IPS-15b (cell line): ENCODE results near the gene THSD7B.

Experiments
- H3K27me3 ChIP-seq: one replicate; pipeline ENCODE4 v1.6.1; 2013; ENCODE audit warnings: low read length; ENCODE audit not compliant: control insufficient read depth, insufficient read depth
- H3K36me3 ChIP-seq: one replicate; pipeline ENCODE4 v1.6.1; 2013; ENCODE audit warnings: low read length; ENCODE audit not compliant: control insufficient read depth, insufficient read depth
- H3K4me1 ChIP-seq: one replicate; pipeline ENCODE4 v1.6.1; 2013; ENCODE audit warnings: mild to moderate bottlenecking, low read length; ENCODE audit not compliant: control insufficient read depth, insufficient read depth
- H3K4me3 ChIP-seq: one replicate; pipeline ENCODE4 v1.5.1; 2013; ENCODE audit warnings: low read depth, low read length
- H3K9ac ChIP-seq: one replicate; pipeline ENCODE4 v1.6.1; 2013; ENCODE audit warnings: low read depth, mild to moderate bottlenecking, low read length
- H3K9me3 ChIP-seq: one replicate; pipeline ENCODE4 v1.6.1; 2013; ENCODE audit warnings: mild to moderate bottlenecking, low read length; ENCODE audit not compliant: control insufficient read depth, insufficient read depth

THSD7B gene

DNA sequence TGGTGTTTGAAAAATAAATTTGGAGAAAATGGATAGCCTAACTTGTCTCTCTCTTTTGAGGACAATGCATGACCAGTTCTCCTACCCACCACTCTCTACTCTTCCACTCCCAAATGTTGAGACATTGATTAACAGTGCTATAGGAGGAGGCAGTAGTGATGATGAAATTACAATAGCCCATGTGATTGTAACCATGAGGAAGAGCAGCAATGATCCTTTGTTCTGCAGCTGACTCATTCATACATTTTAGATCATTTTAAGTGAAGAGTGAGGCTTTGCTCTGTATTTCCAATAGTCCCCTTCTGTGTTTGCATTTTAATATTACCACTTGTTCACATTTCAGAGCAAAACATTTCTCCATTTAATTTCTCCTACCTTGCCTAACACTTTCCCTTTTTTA is 592.3 kb downstream of the THSD7B start:
- Histone ChIP-seq H3K27me3 (no peaks in the 10 kb centered on the region), H3K9me3 (no peaks in the 10 kb centered on the region), H3K36me3 (no peaks in the 10 kb centered on the region), H3K9ac (no peak overlapping the region), H3K4me1 (peaks cover 4% of the 10 kb centered on the region), H3K4me3 (no peak overlapping the region)

- no peaks in the 10 kb centered on the region for H3K4me1 ChIP-seq
- H3K4me3 ChIP-seq: no peak overlapping the region
- no peaks in the 10 kb centered on the region for H3K36me3 ChIP-seq
- H3K27me3 ChIP-seq: no peaks in the 10 kb centered on the region
- no peak overlapping the region for H3K9ac ChIP-seq
- no peaks in the 10 kb centered on the region for H3K9me3 ChIP-seq
Measured at GRCh38 chr2:137367361-137367760, 602.0 kb downstream of the THSD7B start.

GRCh38 chr2:137369106-137369505 is 603.8 kb downstream of the THSD7B start:
- Histone ChIP-seq H3K36me3 (no peaks in the 10 kb centered on the region), H3K4me1 (no peaks in the 10 kb centered on the region), H3K27me3 (no peaks in the 10 kb centered on the region), H3K9ac (no peak overlapping the region), H3K4me3 (no peak overlapping the region), H3K9me3 (no peaks in the 10 kb centered on the region)

GRCh38 chr2:137379186-137379585 is 613.8 kb downstream of the THSD7B start:
- Histone ChIP-seq H3K27me3 (no peaks in the 10 kb centered on the region), H3K36me3 (no peaks in the 10 kb centered on the region), H3K4me3 (no peak overlapping the region), H3K9ac (no peak overlapping the region), H3K9me3 (peaks cover 16% of the 10 kb centered on the region), H3K4me1 (no peaks in the 10 kb centered on the region)

DNA sequence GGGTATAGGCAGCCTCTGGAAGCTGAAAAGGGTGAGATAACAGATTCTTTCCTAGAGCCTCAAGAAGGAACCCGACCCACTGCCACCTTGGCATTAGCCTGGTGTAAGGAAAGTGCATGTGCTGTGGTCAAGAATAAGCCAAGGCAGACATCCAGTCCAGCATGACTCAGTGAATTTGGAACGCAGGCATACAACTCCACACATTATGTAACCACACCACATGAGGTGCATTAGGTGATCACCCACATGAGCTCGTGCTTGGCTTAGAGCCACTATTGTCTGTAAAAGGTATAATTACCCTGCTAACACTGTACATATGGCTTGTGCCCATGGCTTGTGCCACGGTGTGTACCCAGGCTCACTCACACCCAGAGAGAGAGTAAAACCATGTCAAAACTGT is 615.3 kb downstream of the THSD7B start:
- H3K4me1 ChIP-seq: no peaks in the 10 kb centered on the region
- H3K36me3 ChIP-seq: no peaks in the 10 kb centered on the region
- H3K4me3 ChIP-seq: no peak overlapping the region
- no peak overlapping the region for H3K9ac ChIP-seq
- peaks cover 16% of the 10 kb centered on the region for H3K9me3 ChIP-seq
- no peaks in the 10 kb centered on the region for H3K27me3 ChIP-seq

DNA sequence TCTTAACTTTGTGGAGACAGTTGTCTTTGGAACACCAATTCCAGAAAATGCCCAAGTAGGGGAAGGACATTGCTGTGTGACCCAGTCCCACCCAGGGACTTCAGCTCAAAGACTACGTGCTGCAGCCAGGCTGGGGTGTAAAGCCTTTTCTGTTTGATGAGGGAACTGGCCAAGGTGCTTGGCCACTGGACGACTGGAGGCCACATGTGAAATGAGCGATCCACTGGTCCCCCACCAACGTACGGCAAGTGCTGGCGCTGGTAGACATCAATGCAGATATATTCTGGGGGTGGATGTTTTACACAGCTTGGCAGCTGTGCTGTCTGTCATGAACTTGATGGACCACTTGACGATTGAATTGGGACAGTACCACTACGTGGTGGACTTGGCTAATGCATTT is 616.4 kb downstream of the THSD7B start:
- Histone ChIP-seq H3K4me3 (no peak overlapping the region), H3K9me3 (peaks cover 16% of the 10 kb centered on the region), H3K9ac (no peak overlapping the region), H3K4me1 (no peaks in the 10 kb centered on the region), H3K36me3 (no peaks in the 10 kb centered on the region), H3K27me3 (no peaks in the 10 kb centered on the region)

- no peak overlapping the region for H3K4me3 ChIP-seq
- H3K27me3 ChIP-seq: no peaks in the 10 kb centered on the region
- no peak overlapping the region for H3K9ac ChIP-seq
- H3K36me3 ChIP-seq: no peaks in the 10 kb centered on the region
- peaks cover 16% of the 10 kb centered on the region for H3K9me3 ChIP-seq
- H3K4me1 ChIP-seq: no peaks in the 10 kb centered on the region
Measured at GRCh38 chr2:137383391-137383790, 618.0 kb downstream of the THSD7B start.

GRCh38 chr2:137387044-137387443 is 621.7 kb downstream of the THSD7B start:
- Histone ChIP-seq H3K4me3 (no peak overlapping the region), H3K9me3 (peaks cover 14% of the 10 kb centered on the region), H3K36me3 (no peaks in the 10 kb centered on the region), H3K27me3 (no peaks in the 10 kb centered on the region), H3K9ac (no peak overlapping the region), H3K4me1 (no peaks in the 10 kb centered on the region)

- Histone ChIP-seq H3K4me3 (no peak overlapping the region), H3K4me1 (no peaks in the 10 kb centered on the region), H3K36me3 (no peaks in the 10 kb centered on the region), H3K9ac (no peak overlapping the region), H3K27me3 (no peaks in the 10 kb centered on the region), H3K9me3 (no peaks in the 10 kb centered on the region)
Measured at GRCh38 chr2:137405496-137405895, 640.2 kb downstream of the THSD7B start.

DNA sequence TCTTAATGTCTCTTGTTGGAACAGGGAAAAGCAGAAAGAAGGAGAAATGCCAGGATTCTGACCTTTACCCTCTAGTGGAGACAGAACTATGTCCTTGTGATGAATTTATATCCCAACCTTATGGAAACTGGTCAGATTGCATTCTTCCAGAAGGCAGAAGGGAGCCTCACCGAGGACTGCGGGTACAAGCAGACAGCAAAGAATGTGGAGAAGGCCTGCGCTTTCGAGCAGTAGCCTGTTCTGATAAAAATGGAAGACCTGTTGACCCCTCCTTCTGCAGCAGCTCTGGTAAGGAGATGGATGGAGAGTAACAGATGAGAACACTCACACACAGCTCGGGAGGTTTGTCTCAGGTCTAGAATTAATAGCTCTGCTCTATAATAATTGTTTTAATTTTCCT is 646.2 kb downstream of the THSD7B start:
- H3K9me3 ChIP-seq: no peaks in the 10 kb centered on the region
- no peak overlapping the region for H3K9ac ChIP-seq
- no peaks in the 10 kb centered on the region for H3K27me3 ChIP-seq
- no peak overlapping the region for H3K4me3 ChIP-seq
- no peaks in the 10 kb centered on the region for H3K4me1 ChIP-seq
- no peaks in the 10 kb centered on the region for H3K36me3 ChIP-seq

GRCh38 chr2:137420744-137421143 is 655.4 kb downstream of the THSD7B start:
- Histone ChIP-seq H3K9me3 (no peaks in the 10 kb centered on the region), H3K4me1 (no peaks in the 10 kb centered on the region), H3K36me3 (peaks cover 3% of the 10 kb centered on the region), H3K9ac (no peak overlapping the region), H3K4me3 (no peak overlapping the region), H3K27me3 (no peaks in the 10 kb centered on the region)

GRCh38 chr2:137435162-137435561 is 669.8 kb downstream of the THSD7B start:
- no peak overlapping the region for H3K4me3 ChIP-seq
- no peaks in the 10 kb centered on the region for H3K27me3 ChIP-seq
- no peaks in the 10 kb centered on the region for H3K36me3 ChIP-seq
- no peak overlapping the region for H3K9ac ChIP-seq
- peaks cover 2% of the 10 kb centered on the region for H3K4me1 ChIP-seq
- H3K9me3 ChIP-seq: no peaks in the 10 kb centered on the region

DNA sequence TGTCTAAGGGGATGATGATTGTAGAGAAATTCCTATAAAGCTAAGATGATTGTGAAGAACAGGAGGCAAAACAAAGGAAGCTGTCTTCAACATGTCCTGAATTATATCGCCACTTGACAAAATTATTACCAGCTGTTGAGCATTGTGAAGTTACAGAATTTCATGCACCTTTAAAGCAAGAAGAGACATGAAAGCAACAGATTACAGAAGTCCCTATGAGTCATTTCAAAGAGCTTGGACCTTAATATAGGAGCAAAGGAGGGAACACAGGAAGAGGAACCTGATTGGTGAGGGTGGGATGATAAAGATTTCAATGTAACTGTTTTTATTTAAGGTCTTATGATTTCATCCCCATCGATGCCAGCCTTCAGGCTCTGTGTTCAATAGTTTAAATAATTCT is 672.0 kb downstream of the THSD7B start:
- Histone ChIP-seq H3K9ac (no peak overlapping the region), H3K36me3 (no peaks in the 10 kb centered on the region), H3K27me3 (no peaks in the 10 kb centered on the region), H3K4me3 (no peak overlapping the region), H3K4me1 (no peaks in the 10 kb centered on the region), H3K9me3 (no peaks in the 10 kb centered on the region)
